Sigmoid colon (tissue), 7 donors: Measurements from ENCODE around the gene TOR2A. TPM values are rescaled to one million over a fixed set of nuclear protein-coding genes. Genes with fewer than 3 reads are reported as not detected.

ENCODE experiments used
- DNase-seq: peaks from one replicate; pipeline ENCODE4 v3.0.0-alpha.2; 2019
- H3K27ac ChIP-seq, 4 donors: fragments of 200-600 bp; sonication (generic); one replicate each; pipeline ENCODE4 v1.5.1; 2016 to 2019; ENCODE audit warnings: mild to moderate bottlenecking in 1 of 4
- H3K27me3 ChIP-seq, 3 donors: fragments of 200-600 bp; sonication (generic); one replicate each; pipeline ENCODE4 v1.5.1; 2019; ENCODE audit warnings: mild to moderate bottlenecking in 1 of 3
- H3K36me3 ChIP-seq, 4 donors: fragments of 200-600 bp; sonication (generic); one replicate each; pipeline ENCODE4 v1.5.1; 2016 to 2019
- H3K4me1 ChIP-seq, 4 donors: fragments of 200-600 bp; sonication (generic); one replicate each; pipeline ENCODE4 v1.5.1; 2017 to 2019
- H3K4me3 ChIP-seq, 4 donors: fragments of 200-600 bp; sonication (generic); one replicate each; pipeline ENCODE4 v1.5.1; 2017 to 2019; ENCODE audit warnings: mild to moderate bottlenecking in 2 of 4, moderate library complexity in 1 of 4
- H3K9me3 ChIP-seq, 4 donors: fragments of 200-600 bp in 3 of 4; sonication (generic) in 3 of 4; one replicate each; pipeline versions ENCODE4 v1.5.1 to v1.6.1; 2013 to 2019
- EP300 ChIP-seq, 4 donors: sonication (generic); formaldehyde crosslinking; IDR thresholded peaks; one replicate each; pipeline ENCODE4 v1.6.1; 2017; ENCODE audit warnings: antibody characterized with exemption in 4 of 4
- POLR2A ChIP-seq, 2 donors: fragments of 450-650 bp; IDR thresholded peaks; one replicate each; pipeline ENCODE4 v1.6.1; 2016; ENCODE audit warnings: antibody characterized with exemption in 2 of 2, mild to moderate bottlenecking in 2 of 2, moderate library complexity in 2 of 2
- POLR2AphosphoS5 ChIP-seq, 4 donors: sonication (generic); formaldehyde crosslinking; IDR thresholded peaks; one replicate each; pipeline ENCODE4 v1.6.1; 2017; ENCODE audit warnings: antibody characterized with exemption in 4 of 4
- WGBS, 2 donors: extraction: QIAGEN DNeasy Blood & Tissue Kit; methylation state at CpG; one replicate each; pipeline ENCODE4 v1.1.7; 2013; 5-methylcytosine and 5-hydroxymethylcytosine counted together
- intact Hi-C: fragments of 100-400 bp; cut with DNase I; formaldehyde crosslinking; loops from one replicate; pipeline ENCODE4 v1.15.1; 2023
- polyA plus RNA-seq, 3 donors: library from polyadenylated mRNA; stranded (reverse); fragments of 200-250 nt; gene quantifications; one replicate each; pipeline ENCODE4 v1.2.3, GENCODE V29; 2013
- total RNA-seq, 4 donors: library from RNA; depleted of rRNA; stranded (reverse); fragments of >200 nt; gene quantifications; one replicate each; pipeline ENCODE4 v1.1.0, GENCODE V29; 2016
- TF ChIP-seq, protein P1 (sequence below), 4 experiments: fragments of 450-650 bp in 3 of 4; fragments of 200-600 bp in 1 of 4; IDR thresholded peaks; one replicate each; pipeline ENCODE4 v1.5.1; 2016 to 2019; ENCODE audit warnings: antibody characterized with exemption in 4 of 4, mild to moderate bottlenecking in 3 of 4, moderate library complexity in 2 of 4
- donor health status: healthy with polysubstance abuse.
- donor health status: Bipolar disorder and iron deficiency.
- donor health status: healthy.

Gene TOR2A
- total and polyA plus RNA-seq, 7 donors = 6.1 to 26.4 (median 10.4) TPM

DNA sequence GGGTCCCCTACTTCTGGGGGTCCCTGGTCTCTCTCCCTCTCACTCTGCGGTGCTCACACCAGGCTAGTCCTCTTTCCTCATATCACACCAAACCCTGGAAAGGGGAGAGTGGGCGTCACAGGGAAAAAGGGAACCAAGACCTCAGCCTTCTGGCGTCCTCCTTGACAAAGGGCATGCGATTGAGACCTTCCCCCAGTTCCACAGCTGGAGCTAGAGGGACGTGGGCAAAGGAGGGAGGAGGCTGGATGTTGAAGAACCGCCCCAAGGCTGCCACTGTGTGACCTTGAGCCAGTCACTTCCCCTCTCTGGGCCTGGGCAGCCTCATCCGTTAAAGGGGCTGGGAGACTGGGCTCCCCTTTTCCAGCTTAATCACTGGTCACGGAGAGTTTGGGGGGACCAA lies 18.5 kb upstream of the TOR2A start:
- TF ChIP-seq, protein P1, sequence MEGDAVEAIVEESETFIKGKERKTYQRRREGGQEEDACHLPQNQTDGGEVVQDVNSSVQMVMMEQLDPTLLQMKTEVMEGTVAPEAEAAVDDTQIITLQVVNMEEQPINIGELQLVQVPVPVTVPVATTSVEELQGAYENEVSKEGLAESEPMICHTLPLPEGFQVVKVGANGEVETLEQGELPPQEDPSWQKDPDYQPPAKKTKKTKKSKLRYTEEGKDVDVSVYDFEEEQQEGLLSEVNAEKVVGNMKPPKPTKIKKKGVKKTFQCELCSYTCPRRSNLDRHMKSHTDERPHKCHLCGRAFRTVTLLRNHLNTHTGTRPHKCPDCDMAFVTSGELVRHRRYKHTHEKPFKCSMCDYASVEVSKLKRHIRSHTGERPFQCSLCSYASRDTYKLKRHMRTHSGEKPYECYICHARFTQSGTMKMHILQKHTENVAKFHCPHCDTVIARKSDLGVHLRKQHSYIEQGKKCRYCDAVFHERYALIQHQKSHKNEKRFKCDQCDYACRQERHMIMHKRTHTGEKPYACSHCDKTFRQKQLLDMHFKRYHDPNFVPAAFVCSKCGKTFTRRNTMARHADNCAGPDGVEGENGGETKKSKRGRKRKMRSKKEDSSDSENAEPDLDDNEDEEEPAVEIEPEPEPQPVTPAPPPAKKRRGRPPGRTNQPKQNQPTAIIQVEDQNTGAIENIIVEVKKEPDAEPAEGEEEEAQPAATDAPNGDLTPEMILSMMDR (IDR thresholded peaks at IDR 0.05) = no peak
- TF ChIP-seq POLR2AphosphoS5 (IDR thresholded peaks at IDR 0.05) = no peak
- TF ChIP-seq EP300 (IDR thresholded peaks at IDR 0.05) = no peak
- no peak for TF ChIP-seq POLR2A (IDR thresholded peaks at IDR 0.05)
- intact Hi-C loops = no loop called here
- no peak overlapping the region for H3K4me3 ChIP-seq
- no peak for DNase-seq
- H3K27me3 ChIP-seq = peaks cover 16 to 79% (median 45%) of the 10 kb centered on the region in 3 donors
- no peaks in the 10 kb centered on the region for H3K9me3 ChIP-seq
- H3K4me1 ChIP-seq = peaks cover 0 to 14% (median 13%) of the 10 kb centered on the region in 4 donors
- H3K36me3 ChIP-seq = no peaks in the 10 kb centered on the region
- H3K27ac ChIP-seq = no peak overlapping the region
- WGBS, 2 donors = 53 to 72% methylated on average over 8 of the region's 8 CpGs

DNA sequence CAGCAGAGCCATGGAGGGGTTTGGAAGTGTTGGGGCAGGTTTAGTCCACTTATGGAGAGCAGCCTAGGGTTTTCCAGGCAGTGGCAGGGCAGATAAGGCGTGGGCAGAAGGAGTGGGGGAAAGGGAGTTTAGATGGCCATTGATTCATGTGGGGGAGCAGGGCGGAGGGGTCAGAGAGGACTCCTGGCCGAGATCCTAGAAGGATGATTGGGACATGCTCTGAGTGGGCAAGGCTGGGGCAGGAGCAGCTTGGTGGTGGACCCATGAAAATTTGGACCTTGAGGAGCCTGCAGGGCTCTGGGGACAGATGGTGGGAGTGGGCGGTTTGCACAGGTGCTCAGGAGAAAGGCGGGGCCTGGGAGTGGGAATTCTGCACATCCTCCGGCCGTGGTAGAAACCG lies 18.1 kb upstream of the TOR2A start:
- TF ChIP-seq POLR2AphosphoS5 (IDR thresholded peaks at IDR 0.05) (no peak), POLR2A (IDR thresholded peaks at IDR 0.05) (no peak), EP300 (IDR thresholded peaks at IDR 0.05) (no peak)
- TF ChIP-seq, protein P1 (IDR thresholded peaks at IDR 0.05) = no peak
- Histone ChIP-seq H3K4me1 (peaks cover 0 to 14% (median 13%) of the 10 kb centered on the region in 4 donors), H3K27ac (no peak overlapping the region), H3K36me3 (no peaks in the 10 kb centered on the region), H3K4me3 (no peak overlapping the region), H3K9me3 (no peaks in the 10 kb centered on the region), H3K27me3 (peaks cover 16 to 74% (median 45%) of the 10 kb centered on the region in 3 donors)
- intact Hi-C loops = no loop called here
- no peak for DNase-seq
- 45 to 80% methylated on average over 8 of the region's 8 CpGs for WGBS, 2 donors

DNA sequence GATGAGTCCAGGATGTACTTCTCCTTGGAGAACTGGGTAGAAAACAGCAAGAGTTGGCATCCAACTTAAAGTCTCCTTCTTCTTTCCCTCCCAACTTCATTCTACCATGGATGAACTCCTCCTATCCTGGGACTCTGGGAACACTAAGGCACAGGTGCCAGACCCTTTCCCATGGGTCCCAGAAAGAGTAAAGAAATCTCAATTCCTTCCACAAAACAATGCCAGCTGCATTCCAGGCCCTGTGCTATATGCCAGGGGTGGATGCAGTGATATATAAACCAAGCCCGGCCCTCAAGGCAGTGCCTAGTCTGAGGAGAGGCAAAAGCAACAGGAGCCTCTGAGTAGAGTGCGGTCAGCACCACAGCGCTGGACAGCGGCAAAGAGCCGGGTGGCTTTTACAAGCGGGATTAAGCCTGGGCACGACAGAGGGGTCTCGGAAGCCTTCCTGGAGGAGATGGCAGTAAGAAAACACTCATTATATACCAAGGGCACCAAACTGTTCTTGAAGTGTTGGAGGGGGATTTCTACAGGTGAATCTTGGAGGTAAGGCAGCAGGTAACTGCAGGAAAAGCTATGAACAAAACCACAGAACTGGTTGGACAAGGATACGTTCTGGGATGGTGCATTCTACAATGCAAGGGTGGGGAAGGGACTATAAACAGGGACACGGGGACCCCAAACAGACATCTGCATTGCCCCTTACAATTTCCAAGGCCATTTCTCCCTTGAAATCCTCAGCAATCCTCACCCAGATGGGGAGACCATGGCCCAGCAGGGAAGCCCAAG lies 16.4 kb upstream of the TOR2A start:
- Histone ChIP-seq H3K27ac (no peak overlapping the region), H3K4me3 (no peak overlapping the region), H3K27me3 (peaks cover 16 to 59% (median 45%) of the 10 kb centered on the region in 3 donors), H3K9me3 (no peaks in the 10 kb centered on the region), H3K4me1 (peaks cover 0 to 14% (median 13%) of the 10 kb centered on the region in 4 donors), H3K36me3 (no peaks in the 10 kb centered on the region)
- no peak for TF ChIP-seq POLR2A (IDR thresholded peaks at IDR 0.05)
- TF ChIP-seq EP300 (IDR thresholded peaks at IDR 0.05) = no peak
- TF ChIP-seq POLR2AphosphoS5 (IDR thresholded peaks at IDR 0.05) = no peak
- TF ChIP-seq, protein P1 (IDR thresholded peaks at IDR 0.05) = no peak
- no peak for DNase-seq
- intact Hi-C loops = no loop called here
- WGBS, 2 donors = 16 to 63% methylated on average over 10 of the region's 10 CpGs

DNA sequence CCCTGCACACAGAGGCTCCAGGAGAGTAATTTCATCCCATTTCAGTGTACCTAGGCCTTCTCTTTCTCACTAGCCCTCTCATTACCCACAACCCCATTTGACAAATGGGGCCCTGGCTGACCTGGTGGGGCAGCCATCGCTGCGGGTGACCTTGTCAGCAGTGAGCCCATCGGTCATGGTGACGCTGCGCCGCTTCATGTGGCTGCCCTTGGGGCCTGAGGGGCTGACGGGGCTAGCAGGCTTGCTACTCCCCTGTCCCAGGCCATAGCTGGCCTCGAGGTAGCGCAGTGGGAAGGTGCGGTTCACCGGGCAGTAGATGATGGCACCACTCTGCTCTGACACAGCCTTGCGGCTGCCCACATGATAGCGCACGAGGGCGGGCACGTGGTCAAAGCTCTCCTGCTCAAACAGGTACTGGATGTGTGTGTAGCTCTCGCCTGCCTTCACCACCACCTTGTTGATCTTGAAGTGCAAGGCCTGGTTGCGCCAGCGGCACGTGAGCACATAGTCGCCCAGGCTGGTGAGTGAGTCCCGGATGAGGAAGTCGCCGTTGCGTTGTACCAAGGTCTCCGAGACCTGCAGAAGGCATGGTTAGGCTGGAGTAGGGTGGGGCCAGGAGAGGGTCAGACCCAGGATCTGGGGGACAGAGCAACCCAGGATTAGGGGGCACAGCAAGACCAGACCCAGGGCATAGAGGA lies 14.1 kb upstream of the TOR2A start:
- TF ChIP-seq POLR2AphosphoS5 (IDR thresholded peaks at IDR 0.05) (no peak), POLR2A (IDR thresholded peaks at IDR 0.05) (no peak), EP300 (IDR thresholded peaks at IDR 0.05) (no peak)
- TF ChIP-seq, protein P1 (IDR thresholded peaks at IDR 0.05) = no peak
- Histone ChIP-seq H3K9me3 (no peaks in the 10 kb centered on the region), H3K4me3 (no peak overlapping the region), H3K4me1 (peaks cover 0 to 3% (median 2%) of the 10 kb centered on the region in 4 donors), H3K27ac (no peak overlapping the region), H3K27me3 (peaks cover 4 to 43% (median 24%) of the 10 kb centered on the region in 3 donors), H3K36me3 (no peaks in the 10 kb centered on the region)
- intact Hi-C loops = no loop called here
- 91 to 93% methylated on average over 26 of the region's 26 CpGs for WGBS, 2 donors
- no peak for DNase-seq
